Rectal smooth muscle tissue (tissue), 1 donor: ENCODE data around the gene BRIP1.
"Not testable (repeated sequence)": the region's sequence is repeated elsewhere in the genome, so short reads cannot be mapped to it uniquely, and the experiment has no call there.

Experiments used
- H3K27ac ChIP-seq: one replicate; pipeline ENCODE4 v1.7.0; 2013; ENCODE audit warnings: low read depth, low read length, inconsistent platforms
- H3K27me3 ChIP-seq: one replicate; pipeline ENCODE4 v1.7.0; 2013; ENCODE audit warnings: low read length; ENCODE audit not compliant: control insufficient read depth, insufficient read depth
- H3K36me3 ChIP-seq: one replicate; pipeline ENCODE4 v1.7.0; 2013; ENCODE audit warnings: low read length; ENCODE audit not compliant: control insufficient read depth, insufficient read depth
- H3K4me1 ChIP-seq: one replicate; pipeline ENCODE4 v1.7.0; 2013; ENCODE audit warnings: low read length; ENCODE audit not compliant: control insufficient read depth, insufficient read depth
- H3K4me3 ChIP-seq: one replicate; pipeline ENCODE4 v1.7.0; 2013; ENCODE audit warnings: low read length
- H3K9ac ChIP-seq: one replicate; pipeline ENCODE4 v1.7.0; 2013; ENCODE audit warnings: low read length

The BRIP1 gene

DNA sequence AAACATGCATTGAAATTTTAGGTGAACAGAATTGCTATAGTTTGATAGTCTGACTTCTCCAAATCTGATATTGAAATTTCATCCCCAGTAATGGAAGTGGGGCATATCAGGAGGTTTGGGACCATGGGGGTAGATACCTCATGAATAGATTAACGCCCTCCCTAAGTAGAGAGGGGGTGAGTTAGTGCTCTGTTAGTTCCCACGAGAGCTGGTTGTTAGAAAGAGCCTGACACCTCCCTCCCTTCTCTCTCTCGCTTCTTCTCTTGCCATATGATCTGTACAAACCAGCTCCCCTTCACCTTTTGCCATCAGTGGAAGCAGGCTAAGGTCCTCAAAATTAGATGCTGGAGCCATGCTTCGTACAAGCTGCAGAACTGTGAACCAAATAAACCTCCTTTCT is 78.8 kb downstream of the BRIP1 start:
- no peaks in the 10 kb centered on the region for H3K4me1 ChIP-seq
- H3K36me3 ChIP-seq: no peaks in the 10 kb centered on the region
- H3K27ac ChIP-seq: no peak overlapping the region

DNA sequence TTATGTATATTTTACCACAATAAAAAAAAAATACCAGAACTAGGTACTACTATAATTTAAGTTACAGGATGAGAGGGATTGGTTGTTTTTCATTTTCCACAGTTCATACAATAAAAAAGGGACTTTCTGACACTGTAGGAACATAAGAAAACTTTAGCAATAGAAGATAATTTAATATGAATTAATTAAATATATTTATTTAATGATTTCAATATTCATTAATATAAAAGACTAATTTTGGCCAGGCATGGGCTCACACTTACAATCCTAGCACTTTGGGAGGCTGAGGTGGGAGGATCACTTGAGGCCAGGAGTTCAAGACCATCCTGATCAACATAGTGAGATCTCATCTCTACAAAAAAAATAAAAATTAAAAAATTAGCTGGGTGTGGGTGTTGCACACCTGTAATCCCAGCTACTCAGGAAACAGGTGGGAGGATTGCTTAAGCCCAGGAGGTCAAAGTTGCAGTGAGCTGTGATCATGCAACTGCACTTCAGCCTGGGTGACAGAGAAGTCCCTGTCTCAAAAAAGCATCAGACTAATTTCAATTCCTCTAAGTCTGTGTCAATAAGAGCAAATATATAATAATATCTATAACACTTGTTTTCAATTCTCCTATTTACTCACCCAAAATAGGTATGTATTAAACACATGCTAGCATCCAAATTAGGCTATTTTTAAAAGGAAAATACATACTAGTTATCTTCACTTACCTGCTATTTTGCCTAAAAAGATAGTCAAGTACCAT is 79.6 kb downstream of the BRIP1 start:
- Histone ChIP-seq H3K27ac (no peak overlapping the region), H3K4me1 (no peaks in the 10 kb centered on the region), H3K4me3 (no peak overlapping the region), H3K27me3 (no peaks in the 10 kb centered on the region), H3K9ac (no peak overlapping the region), H3K36me3 (no peaks in the 10 kb centered on the region)

More for the DNA sequence above, 78.8 kb downstream of the BRIP1 start:
- no peak overlapping the region for H3K9ac ChIP-seq
- H3K4me3 ChIP-seq: no peak overlapping the region
- H3K27me3 ChIP-seq: no peaks in the 10 kb centered on the region

DNA sequence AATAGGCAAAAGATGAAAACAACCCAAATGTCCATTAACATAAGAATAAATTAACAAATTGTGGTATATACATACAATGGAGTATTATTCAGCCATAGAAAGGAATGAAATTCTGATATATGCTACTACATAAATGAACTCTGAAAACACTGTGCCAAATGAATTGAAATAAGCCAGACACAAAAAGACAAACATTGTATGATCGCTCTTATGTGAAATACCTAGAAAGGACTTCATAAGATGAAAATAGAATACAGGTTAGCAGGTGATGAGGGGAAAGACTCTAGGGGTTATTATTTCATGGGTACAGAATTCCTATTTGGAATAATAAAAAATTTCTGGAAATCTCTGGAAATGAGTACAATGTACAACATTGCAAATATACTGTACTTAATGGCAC is 80.2 kb downstream of the BRIP1 start:
- H3K4me3 ChIP-seq: no peak overlapping the region
- no peaks in the 10 kb centered on the region for H3K4me1 ChIP-seq
- no peak overlapping the region for H3K9ac ChIP-seq
- no peaks in the 10 kb centered on the region for H3K27me3 ChIP-seq
- no peaks in the 10 kb centered on the region for H3K36me3 ChIP-seq
- no peak overlapping the region for H3K27ac ChIP-seq

DNA sequence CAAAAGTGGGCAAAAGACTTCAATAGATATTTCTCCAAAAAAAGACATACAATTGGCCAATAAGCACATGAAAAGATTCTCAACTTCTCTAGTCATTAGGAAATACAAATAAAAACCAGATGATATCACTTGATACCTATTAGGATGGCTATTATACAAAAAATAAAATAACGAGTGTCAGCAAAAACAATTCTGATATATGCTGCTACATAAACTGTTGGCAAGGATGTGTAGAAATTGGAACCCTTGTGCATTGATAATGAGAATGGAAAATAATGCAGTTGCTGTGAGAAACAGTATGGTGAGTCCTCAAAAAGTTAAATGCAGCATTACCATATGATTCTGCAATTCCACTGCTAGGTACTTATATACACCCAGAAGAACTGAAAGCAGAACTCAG is 80.6 kb downstream of the BRIP1 start:
- Histone ChIP-seq H3K9ac (no peak overlapping the region), H3K36me3 (no peaks in the 10 kb centered on the region), H3K4me1 (no peaks in the 10 kb centered on the region), H3K27me3 (no peaks in the 10 kb centered on the region), H3K27ac (no peak overlapping the region), H3K4me3 (no peak overlapping the region)

DNA sequence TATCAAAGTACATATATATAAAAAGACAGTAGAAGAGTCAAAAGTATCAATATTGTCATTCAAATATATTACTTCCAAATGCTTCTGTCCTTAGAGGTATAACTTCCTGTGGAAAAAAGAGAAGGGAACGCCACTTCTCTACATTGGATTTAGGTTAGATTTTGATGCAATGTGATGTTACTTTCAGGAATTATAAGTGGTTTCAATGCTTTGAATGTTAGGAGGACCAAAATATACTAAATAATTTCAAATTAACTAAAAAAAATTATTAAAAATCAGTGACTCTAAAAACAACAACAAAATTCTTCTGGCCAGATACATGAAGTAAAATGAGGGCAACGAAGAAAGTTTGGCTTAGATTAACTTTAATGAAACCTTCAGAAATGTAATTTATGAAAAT is 88.0 kb downstream of the BRIP1 start:
- no peak overlapping the region for H3K9ac ChIP-seq
- H3K4me3 ChIP-seq: no peak overlapping the region
- H3K27ac ChIP-seq: no peak overlapping the region
- no peaks in the 10 kb centered on the region for H3K27me3 ChIP-seq
- no peaks in the 10 kb centered on the region for H3K36me3 ChIP-seq
- H3K4me1 ChIP-seq: no peaks in the 10 kb centered on the region

DNA sequence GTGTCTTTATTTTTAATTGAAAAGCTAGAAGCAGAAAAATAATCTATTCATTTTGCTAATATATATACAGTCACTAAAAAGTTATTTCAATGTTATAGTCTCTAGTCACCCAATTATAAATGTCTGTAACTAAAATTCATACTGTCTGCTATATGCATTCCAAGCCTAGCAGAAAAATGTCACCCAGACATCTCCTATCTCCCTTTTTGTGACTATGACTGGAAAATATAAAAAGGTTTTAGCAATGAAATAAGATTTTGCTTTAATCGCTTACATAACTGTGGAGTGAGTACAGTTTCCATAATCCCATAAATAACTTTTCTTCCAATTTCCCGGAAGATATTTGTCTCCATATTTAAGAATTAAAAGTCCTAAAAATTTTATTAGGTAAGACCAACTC is 88.6 kb downstream of the BRIP1 start:
- H3K9ac ChIP-seq: no peak overlapping the region
- H3K36me3 ChIP-seq: no peaks in the 10 kb centered on the region
- no peaks in the 10 kb centered on the region for H3K27me3 ChIP-seq
- H3K4me3 ChIP-seq: no peak overlapping the region
- H3K27ac ChIP-seq: no peak overlapping the region
- H3K4me1 ChIP-seq: no peaks in the 10 kb centered on the region

DNA sequence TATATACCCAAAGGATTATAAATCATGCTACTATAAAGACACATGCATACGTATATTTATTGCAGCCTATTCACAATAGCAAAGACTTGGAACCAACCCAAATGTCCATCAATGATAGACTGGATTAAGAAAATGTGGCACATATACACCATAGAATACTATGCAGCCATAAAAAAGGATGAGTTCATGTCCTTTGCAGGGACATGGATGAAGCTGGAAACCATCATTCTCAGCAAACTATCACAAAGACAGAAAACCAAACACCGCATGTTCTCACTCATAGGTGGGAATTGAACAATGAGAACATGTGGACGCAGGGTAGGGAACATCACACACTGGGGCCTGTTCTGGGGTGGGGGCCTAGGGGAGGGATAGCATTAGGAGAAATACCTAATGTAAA is 89.2 kb downstream of the BRIP1 start:
- H3K27ac ChIP-seq, H3K9ac ChIP-seq, H3K36me3 ChIP-seq, H3K4me3 ChIP-seq, H3K27me3 ChIP-seq, H3K4me1 ChIP-seq: not testable (repeated sequence)

DNA sequence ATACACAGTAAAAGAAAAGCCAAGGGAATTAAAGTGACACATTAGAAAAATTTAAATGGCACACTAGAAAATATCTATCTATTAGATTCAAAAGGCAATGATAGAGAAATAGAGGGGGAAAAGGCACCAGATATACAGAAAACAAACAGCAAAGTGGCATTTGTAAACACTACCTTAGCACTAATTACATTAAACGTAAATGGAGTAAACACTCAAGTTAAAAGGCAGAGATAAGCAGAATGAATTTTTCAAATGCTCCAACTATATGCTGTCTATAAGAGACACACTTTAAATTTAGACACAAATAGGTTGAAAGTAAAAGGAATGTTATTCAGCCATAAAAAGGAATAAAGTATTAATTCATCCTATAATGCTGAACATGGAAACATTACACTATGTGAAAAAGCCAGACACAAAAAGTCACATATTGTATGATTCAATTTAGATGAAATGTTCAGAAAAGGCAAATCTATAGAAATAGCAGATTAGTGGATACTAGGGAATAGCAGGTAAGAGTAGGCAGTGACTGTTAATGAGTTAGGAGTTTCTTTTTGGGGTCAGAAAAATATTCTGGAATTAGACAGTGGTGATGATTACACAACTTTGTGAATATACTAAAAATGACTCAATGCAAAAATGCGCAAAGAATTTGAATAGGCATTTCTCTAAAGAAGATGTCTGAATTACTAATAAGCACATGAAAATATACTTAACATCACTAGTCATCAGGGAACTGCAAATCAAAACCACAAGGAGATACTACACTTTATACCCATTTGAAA is 92.4 kb downstream of the BRIP1 start:
- no peaks in the 10 kb centered on the region for H3K4me1 ChIP-seq
- no peaks in the 10 kb centered on the region for H3K27me3 ChIP-seq
- no peak overlapping the region for H3K4me3 ChIP-seq
- H3K27ac ChIP-seq: no peak overlapping the region
- H3K9ac ChIP-seq: no peak overlapping the region
- no peaks in the 10 kb centered on the region for H3K36me3 ChIP-seq

DNA sequence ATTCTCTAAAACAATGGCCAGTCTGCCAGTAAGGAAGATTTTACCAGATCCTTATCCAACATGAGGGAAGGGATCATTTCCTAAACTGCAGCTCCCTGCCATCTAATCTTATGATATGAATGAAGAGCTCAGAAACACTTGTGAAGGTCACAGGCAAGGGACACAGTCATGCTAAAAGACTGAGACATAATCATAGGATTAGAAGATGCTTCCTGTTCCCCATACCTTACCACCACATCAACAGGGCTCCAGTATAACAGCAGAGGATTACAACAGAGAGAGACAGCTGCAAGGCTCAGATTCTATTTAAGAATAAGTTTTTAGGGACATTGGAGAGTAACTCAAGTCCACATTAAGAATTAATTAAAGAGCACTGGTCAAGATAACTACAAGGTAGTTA is 93.3 kb downstream of the BRIP1 start:
- H3K9ac ChIP-seq: no peak overlapping the region
- H3K27ac ChIP-seq: no peak overlapping the region
- H3K4me1 ChIP-seq: no peaks in the 10 kb centered on the region
- H3K27me3 ChIP-seq: no peaks in the 10 kb centered on the region
- no peak overlapping the region for H3K4me3 ChIP-seq
- no peaks in the 10 kb centered on the region for H3K36me3 ChIP-seq

DNA sequence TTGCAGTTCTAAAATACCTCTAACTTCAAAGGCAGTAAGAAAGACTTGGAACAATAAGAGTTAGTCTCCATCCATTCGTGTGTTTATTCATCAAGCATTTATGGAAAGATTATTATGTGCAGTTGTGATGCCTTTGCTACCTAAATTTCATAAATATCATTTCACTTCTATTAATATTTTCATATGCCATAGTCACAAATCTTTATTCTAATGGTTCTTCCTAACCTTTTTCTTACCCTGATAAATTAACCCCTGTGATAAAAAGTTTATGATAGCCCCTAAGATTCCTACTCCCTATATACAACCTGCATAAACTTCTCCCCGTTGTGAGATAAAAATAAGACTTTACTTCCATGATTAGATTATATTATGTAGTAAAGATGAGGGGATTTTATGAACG is 94.9 kb downstream of the BRIP1 start:
- Histone ChIP-seq H3K36me3 (no peaks in the 10 kb centered on the region), H3K27me3 (no peaks in the 10 kb centered on the region), H3K27ac (no peak overlapping the region), H3K4me1 (no peaks in the 10 kb centered on the region), H3K4me3 (no peak overlapping the region), H3K9ac (no peak overlapping the region)

DNA sequence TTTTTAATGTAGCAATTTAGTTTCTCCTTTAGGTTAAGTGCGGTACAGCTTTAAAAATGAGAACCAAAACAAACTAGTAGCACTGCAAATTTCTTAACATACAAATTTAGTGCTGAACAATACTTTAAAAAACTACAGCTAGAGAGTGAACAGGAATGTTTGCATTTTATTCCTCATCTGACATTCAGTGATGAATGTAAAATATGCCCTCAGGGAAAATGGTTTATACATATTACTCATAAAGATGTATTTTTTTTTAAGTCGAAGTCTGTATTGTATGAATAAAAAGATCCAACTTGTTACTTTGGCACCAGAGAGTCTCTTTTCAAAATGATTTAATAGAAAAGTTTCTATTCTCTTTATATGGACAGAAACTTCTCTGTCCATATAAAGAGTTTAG is 96.8 kb downstream of the BRIP1 start:
- H3K4me1 ChIP-seq: no peaks in the 10 kb centered on the region
- no peaks in the 10 kb centered on the region for H3K27me3 ChIP-seq
- no peak overlapping the region for H3K27ac ChIP-seq
- no peak overlapping the region for H3K9ac ChIP-seq
- H3K36me3 ChIP-seq: no peaks in the 10 kb centered on the region
- H3K4me3 ChIP-seq: no peak overlapping the region

DNA sequence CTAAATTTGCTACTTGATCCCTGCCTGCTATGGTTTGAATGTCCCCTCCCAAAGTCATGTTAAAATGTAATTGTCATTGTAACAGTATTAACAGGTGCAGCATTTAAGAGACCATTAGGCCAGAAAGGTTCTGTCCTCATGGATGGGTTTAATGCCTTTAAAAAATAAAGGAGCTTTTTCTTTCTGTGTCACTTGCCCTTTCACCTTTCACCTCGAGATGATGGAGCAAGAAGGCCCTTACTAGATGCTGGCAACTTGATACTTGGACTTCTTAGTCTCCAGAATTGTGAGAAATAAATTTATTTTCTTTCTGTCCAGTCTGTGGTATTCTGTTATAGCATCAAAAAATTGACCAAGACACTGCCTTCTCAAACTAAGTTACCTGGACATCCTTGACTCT is 98.5 kb downstream of the BRIP1 start:
- H3K36me3 ChIP-seq: no peaks in the 10 kb centered on the region
- no peaks in the 10 kb centered on the region for H3K4me1 ChIP-seq
- no peak overlapping the region for H3K27ac ChIP-seq
- no peak overlapping the region for H3K4me3 ChIP-seq
- H3K27me3 ChIP-seq: no peaks in the 10 kb centered on the region
- no peak overlapping the region for H3K9ac ChIP-seq

DNA sequence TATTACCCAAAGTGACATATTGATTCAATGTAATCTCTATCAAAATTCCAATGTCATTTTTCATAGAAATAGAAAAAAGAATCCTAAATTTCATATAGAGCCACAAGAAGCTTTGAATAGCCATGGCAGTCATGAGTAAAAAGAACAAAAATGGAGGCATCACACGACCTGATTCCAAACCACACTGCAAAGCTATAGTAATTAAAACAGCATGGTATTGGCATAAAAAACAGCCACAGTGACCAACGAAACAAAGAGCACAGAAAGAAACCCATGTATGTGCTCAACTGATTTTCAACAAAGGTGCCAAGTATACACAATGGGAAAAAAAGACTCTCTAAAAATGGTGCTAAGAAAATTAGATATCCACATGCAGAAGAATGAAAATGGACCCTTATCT is 101.5 kb downstream of the BRIP1 start:
- no peak overlapping the region for H3K4me3 ChIP-seq
- H3K9ac ChIP-seq: no peak overlapping the region
- no peaks in the 10 kb centered on the region for H3K36me3 ChIP-seq
- no peaks in the 10 kb centered on the region for H3K4me1 ChIP-seq
- H3K27ac ChIP-seq: no peak overlapping the region
- H3K27me3 ChIP-seq: no peaks in the 10 kb centered on the region
